Bronchial epithelial cell (primary cell): Measurements from ENCODE around the gene AGPAT1. TPM values are rescaled to one million over a fixed set of nuclear protein-coding genes. Genes with fewer than 3 reads are reported as not detected.
"Not testable (repeated sequence)": the region's sequence is repeated elsewhere in the genome, so short reads cannot be mapped to it uniquely, and the experiment has no call there.

ENCODE experiments used
- DNase-seq: peaks from one replicate; pipeline ENCODE4 v3.0.0-alpha.2; 2010; ENCODE audit warnings: low read depth
- FAIRE-seq: peaks from 2 replicates; lab custom pipeline; 2011; peaks lifted over from hg19 to GRCh38; lab: Jason Lieb, UNC
- H3K27me3 ChIP-seq: 2 replicates; pipeline ENCODE4 v1.5.1; 2011; ENCODE audit warnings: low read length; ENCODE audit not compliant: control insufficient read depth, insufficient read depth
- H3K36me3 ChIP-seq: 2 replicates; pipeline ENCODE4 v1.5.1; 2011; ENCODE audit warnings: low read length; ENCODE audit not compliant: control insufficient read depth, insufficient read depth
- H3K4me3 ChIP-seq: 2 replicates; pipeline ENCODE4 v1.5.1; 2011; ENCODE audit warnings: mild to moderate bottlenecking, low read depth, low read length, control low read depth
- CTCF ChIP-seq: IDR thresholded peaks from 2 replicates; pipeline ENCODE4 v1.5.1; 2011; ENCODE audit warnings: mild to moderate bottlenecking, moderate library complexity, low read length, control low read depth, inconsistent platforms; ENCODE audit not compliant: insufficient read depth, severe bottlenecking
- total RNA-seq: library from RNA; depleted of rRNA; stranded (reverse); fragments of >200 nt; gene quantifications from 2 replicates; pipeline ENCODE4 v1.2.1, GENCODE V29; 2014

Gene AGPAT1
- total RNA-seq, 1 donor from 2014 or later: 5.8 TPM

DNA sequence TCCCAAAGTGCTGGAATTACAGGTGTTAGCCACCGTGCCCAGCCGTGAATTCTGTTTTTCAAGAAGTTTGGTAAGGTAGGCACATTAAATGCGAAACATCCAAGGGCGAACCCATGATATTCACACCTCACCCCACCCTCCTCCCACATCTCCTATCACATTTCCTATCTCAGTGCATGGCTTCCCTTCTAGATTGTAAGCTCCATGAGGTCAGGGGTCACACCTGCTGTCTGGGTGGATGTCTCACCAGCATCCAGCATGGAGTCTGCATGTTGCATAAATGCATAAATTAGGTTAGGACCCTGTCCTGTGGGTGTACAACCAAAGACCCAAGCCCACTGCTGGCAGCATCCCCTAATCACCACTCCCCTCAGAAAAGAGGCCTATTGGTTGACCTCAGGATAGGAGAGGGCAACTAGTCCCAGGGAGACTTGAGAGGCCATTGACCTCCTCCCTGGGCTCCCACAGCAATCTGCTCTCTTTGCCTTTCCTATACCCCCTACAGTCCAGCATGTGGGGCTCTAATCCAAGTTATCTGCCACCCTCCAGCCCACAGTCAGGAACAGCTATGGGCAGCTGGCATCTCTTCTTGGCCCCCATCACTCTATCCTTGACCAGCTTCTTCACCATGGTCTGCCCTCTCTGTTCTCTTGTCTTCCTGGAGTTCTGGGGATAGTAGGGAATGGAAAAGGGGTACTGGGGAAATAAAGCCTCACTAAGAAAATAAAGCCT is 28.3 kb downstream of the AGPAT1 start:
- H3K27me3 ChIP-seq: no peaks in the 10 kb centered on the region
- no peaks in the 10 kb centered on the region for H3K36me3 ChIP-seq
- H3K4me3 ChIP-seq: peak overlapping the region; percentile 59
- FAIRE-seq (peak; percentile 84), DNase-seq (no peak)
- TF ChIP-seq CTCF: no peak

DNA sequence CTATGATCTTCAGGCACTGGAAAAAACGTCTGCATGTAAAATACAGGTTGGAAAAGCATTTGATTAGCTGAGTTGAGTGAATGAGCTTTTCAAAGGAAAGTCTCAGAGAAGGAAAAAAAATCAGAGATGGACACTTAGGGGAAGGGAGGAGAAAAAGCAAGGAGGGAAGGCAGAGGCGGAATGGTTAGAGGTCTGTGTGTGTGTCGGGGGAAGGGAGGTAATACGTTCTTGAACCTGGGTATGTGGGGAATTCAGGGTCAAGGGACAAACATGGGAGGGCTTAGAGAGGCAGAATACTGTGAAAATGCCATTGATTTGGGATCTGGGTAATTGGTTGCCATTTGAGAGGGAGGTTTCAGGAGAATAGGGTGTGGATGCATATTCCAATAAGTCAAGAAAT is 29.2 kb downstream of the AGPAT1 start:
- TF ChIP-seq CTCF: no peak
- Histone ChIP-seq H3K36me3 (no peaks in the 10 kb centered on the region), H3K4me3 (no peak overlapping the region), H3K27me3 (no peaks in the 10 kb centered on the region)
- DNase-seq: no peak
- no peak for FAIRE-seq

DNA sequence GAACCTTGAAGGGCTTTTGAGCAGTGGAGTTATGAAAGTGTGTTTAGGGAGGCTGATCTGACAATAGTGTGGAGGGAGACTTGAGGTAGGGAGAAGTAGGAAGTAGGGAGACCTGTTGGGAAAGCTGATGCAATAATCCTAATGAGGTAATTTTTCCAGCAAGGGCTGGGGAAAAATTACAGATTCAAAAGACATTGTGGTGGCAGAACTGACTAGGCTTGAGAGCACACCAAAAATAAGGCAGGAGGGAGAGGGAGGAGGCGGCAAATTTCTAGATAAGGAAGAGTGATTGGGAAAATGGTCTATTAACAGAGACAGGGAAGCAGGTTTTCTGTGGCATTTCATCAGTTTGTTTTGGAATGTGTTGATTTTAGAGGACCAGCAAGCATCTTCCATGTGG is 29.6 kb downstream of the AGPAT1 start:
- no peak overlapping the region for H3K4me3 ChIP-seq
- no peaks in the 10 kb centered on the region for H3K36me3 ChIP-seq
- no peaks in the 10 kb centered on the region for H3K27me3 ChIP-seq
- DNase-seq (peak; percentile 38), FAIRE-seq (no peak)
- no peak for TF ChIP-seq CTCF

DNA sequence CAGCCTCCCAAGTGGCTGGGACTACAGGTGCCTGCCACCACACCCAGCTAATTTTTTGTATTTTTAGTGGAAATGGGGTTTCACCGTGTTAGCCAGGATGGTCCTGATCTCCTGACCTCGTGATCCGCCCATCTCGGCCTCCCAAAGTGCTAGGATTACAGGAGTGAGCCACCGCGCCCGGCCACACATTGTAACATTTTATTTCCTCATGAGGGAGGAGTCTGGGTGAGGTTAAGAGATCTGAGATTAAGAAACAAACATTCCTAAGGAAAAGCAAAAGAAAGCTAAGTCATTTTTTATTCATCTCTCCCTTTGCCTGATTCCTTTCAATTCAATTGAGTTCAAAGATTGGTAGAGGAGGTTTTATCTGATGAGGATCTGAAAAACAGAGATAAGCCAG is 31.6 kb downstream of the AGPAT1 start:
- H3K27me3 ChIP-seq, H3K36me3 ChIP-seq, FAIRE-seq, DNase-seq, H3K4me3 ChIP-seq: not testable (repeated sequence)

DNA sequence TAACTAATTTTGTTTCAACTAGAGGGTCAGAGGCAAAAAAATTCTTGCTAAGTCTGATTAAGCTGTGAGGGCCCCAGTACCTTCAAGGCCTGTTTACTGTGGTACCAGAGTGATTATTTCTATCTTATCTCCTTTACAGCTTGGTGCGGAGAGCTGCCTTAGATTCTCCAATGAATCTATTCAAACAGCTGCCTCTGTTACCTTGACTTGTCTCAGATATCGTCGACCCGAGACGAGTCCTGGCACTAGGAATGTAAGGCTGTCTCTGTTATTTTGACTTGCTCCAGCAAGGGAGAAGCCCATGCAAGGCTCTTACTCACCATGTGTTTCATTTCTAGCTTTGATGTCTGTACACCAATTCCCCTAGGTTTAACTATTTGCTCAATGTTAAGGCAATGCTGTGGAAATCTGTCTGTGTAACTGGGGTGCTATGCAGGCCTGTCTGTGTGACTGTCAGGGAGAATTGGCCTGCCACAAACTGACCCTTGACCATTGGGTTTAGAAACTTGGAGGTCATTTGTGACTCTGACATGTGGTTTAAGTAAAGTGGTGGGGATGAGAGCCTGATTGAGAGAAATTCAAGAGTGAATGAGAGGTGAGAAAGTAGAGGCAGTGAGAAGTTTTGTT is 35.4 kb downstream of the AGPAT1 start:
- Histone ChIP-seq H3K4me3 (no peak overlapping the region), H3K27me3 (no peaks in the 10 kb centered on the region), H3K36me3 (no peaks in the 10 kb centered on the region)
- TF ChIP-seq CTCF: no peak
- DNase-seq (no peak), FAIRE-seq (no peak)

DNA sequence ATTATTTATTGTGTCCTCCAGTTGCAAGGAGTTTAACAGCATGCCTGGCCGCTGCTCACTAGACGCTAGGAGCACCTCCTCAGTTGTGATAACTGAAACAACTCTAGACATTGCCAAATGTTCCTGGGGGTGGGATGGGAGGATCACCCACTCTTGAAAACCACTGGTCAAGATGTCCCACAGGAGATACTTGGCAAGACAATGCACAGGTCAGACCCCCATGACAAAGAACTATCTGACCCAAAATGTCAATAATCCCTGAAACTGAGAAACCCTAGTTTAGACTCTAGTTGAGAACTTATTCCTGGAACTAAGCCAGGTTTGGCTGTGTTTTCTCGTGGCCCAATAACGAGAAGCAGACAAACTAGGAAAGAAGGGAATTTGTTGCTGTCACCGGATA is 36.3 kb downstream of the AGPAT1 start:
- Histone ChIP-seq H3K27me3 (no peaks in the 10 kb centered on the region), H3K4me3 (no peak overlapping the region), H3K36me3 (no peaks in the 10 kb centered on the region)
- FAIRE-seq: no peak
- no peak for DNase-seq
- TF ChIP-seq CTCF: no peak
